BLaER1 treated with 17β-estradiol and CSF1 and Interleukin-3, amounts not matched to agents 10 nM and 100 nM (cell line): ENCODE results near the gene HK1.
"Not testable (repeated sequence)": the region's sequence is repeated elsewhere in the genome, so short reads cannot be mapped to it uniquely, and the experiment has no call there.

ENCODE experiments used
- H3K27ac ChIP-seq, 11 experiments: shearing (Covaris generic); formaldehyde crosslinking; 2 replicates each; pipeline ENCODE4 v1.8.1; 2022
- H3K27me3 ChIP-seq, 11 experiments: shearing (Covaris generic); formaldehyde crosslinking; 2 replicates each; pipeline ENCODE4 v1.8.1; 2022
- H3K36me3 ChIP-seq, 11 experiments: shearing (Covaris generic); formaldehyde crosslinking; 2 replicates each; pipeline ENCODE4 v1.8.1; 2022
- H3K4me1 ChIP-seq, 10 experiments: shearing (Covaris generic); formaldehyde crosslinking; 2 replicates each; pipeline ENCODE4 v1.8.1; 2022
- H3K4me2 ChIP-seq, 11 experiments: shearing (Covaris generic); formaldehyde crosslinking; 2 replicates each; pipeline ENCODE4 v1.8.1; 2022
- H3K4me3 ChIP-seq, 10 experiments: shearing (Covaris generic); formaldehyde crosslinking; 2 replicates each; pipeline ENCODE4 v1.8.1; 2022
- H3K9ac ChIP-seq, 11 experiments: shearing (Covaris generic); formaldehyde crosslinking; 2 replicates each; pipeline ENCODE4 v1.8.1; 2022
- H3K9me3 ChIP-seq, 11 experiments: shearing (Covaris generic); formaldehyde crosslinking; replicated peaks in 1 of 11; 2 replicates each; pipeline ENCODE4 v1.8.1; 2022
- H4K20me1 ChIP-seq, 11 experiments: shearing (Covaris generic); formaldehyde crosslinking; 2 replicates each; pipeline ENCODE4 v1.8.1; 2022
- Cebpa-rat ChIP-seq, 11 experiments: shearing (Covaris generic); IDR thresholded peaks; 2 replicates each; pipeline ENCODE4 v1.8.1; 2022

The HK1 gene

DNA sequence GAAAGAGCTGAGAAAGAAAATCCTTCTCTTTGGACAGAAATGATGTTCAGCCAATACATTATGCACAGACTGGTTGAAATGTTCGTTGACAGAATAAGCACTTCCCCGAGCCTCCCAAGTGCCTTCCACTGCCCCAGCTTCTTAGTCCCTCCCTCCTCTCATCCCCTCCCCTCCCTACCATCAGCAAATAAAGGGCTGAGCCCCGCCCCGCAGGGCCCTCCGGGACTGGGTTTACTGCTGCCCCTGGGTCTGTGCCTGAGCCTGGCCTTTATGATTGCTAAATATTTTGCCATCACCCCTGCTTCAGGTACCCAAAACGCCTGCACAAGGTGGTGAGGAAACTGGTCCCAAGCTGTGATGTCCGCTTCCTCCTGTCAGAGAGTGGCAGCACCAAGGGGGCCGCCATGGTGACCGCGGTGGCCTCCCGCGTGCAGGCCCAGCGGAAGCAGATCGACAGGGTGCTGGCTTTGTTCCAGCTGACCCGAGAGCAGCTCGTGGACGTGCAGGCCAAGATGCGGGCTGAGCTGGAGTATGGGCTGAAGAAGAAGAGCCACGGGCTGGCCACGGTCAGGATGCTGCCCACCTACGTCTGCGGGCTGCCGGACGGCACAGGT, 30.1 kb upstream of the HK1 start:
- Histone ChIP-seq H3K4me2 (no peak overlapping the region), H3K4me3 (no peak overlapping the region), H4K20me1 (no peaks in the 10 kb centered on the region), H3K27me3 (no peaks in the 10 kb centered on the region), H3K4me1 (peaks cover 6 to 12% (median 9%) of the 10 kb centered on the region in 10 experiments), H3K9ac (no peak overlapping the region), H3K36me3 (no peaks in the 10 kb centered on the region), H3K27ac (no peak overlapping the region), H3K9me3 (peaks cover 0 to 16% (median 0%) of the 10 kb centered on the region in 11 experiments; a peak in 1 of 22 replicates)
- TF ChIP-seq Cebpa-rat (IDR thresholded peaks at IDR 0.05) = no peak

GRCh38 chr10:69250041-69250440, 28.3 kb upstream of the HK1 start:
- H3K4me1 ChIP-seq = peaks cover 0 to 10% (median 8%) of the 10 kb centered on the region in 10 experiments; a peak in 13 of 20 replicates
- peak overlapping the region in 7 of 11 experiments; percentile 1 to 64 (median 42); a peak in 14 of 22 replicates for H3K4me2 ChIP-seq
- H4K20me1 ChIP-seq = no peaks in the 10 kb centered on the region
- peaks cover 0 to 16% (median 0%) of the 10 kb centered on the region in 11 experiments; a peak in 1 of 22 replicates for H3K9me3 ChIP-seq
- no peaks in the 10 kb centered on the region for H3K27me3 ChIP-seq
- H3K4me3 ChIP-seq = no peak overlapping the region
- no peak overlapping the region for H3K27ac ChIP-seq
- H3K9ac ChIP-seq = no peak overlapping the region
- no peak for TF ChIP-seq Cebpa-rat (IDR thresholded peaks at IDR 0.05)
- H3K36me3 ChIP-seq = no peaks in the 10 kb centered on the region

GRCh38 chr10:69251417-69251816, 26.9 kb upstream of the HK1 start:
- not testable (repeated sequence) for H3K36me3 ChIP-seq, H3K4me2 ChIP-seq, H4K20me1 ChIP-seq, H3K4me3 ChIP-seq, H3K27ac ChIP-seq, H3K27me3 ChIP-seq, H3K9ac ChIP-seq
- Histone ChIP-seq H3K9me3 (peaks cover 0 to 16% (median 0%) of the 10 kb centered on the region in 11 experiments; a peak in 1 of 22 replicates), H3K4me1 (peaks cover 0 to 10% (median 8%) of the 10 kb centered on the region in 10 experiments; a peak in 13 of 20 replicates)

DNA sequence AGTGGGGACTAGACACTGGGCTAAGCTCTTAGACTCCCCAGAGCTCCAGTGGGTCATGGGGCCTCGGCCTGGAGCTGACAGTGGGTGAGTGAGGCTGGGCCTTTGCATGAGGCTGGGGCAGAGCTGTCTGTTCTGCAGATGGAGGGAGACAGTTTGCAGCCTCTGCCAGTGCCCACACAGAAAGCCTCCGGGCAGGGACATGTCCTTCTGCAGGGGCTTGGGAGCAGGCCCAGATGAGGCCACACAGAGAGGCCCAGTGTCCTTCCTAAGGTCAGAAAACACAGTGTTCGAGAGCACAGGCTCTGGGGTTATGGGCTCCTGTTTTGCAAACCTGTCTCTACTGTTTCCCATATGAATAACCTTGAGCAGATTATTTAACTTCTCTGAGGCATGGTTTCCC, 25.1 kb upstream of the HK1 start:
- no peaks in the 10 kb centered on the region for H4K20me1 ChIP-seq
- H3K9ac ChIP-seq = no peak overlapping the region
- no peak for TF ChIP-seq Cebpa-rat (IDR thresholded peaks at IDR 0.05)

DNA sequence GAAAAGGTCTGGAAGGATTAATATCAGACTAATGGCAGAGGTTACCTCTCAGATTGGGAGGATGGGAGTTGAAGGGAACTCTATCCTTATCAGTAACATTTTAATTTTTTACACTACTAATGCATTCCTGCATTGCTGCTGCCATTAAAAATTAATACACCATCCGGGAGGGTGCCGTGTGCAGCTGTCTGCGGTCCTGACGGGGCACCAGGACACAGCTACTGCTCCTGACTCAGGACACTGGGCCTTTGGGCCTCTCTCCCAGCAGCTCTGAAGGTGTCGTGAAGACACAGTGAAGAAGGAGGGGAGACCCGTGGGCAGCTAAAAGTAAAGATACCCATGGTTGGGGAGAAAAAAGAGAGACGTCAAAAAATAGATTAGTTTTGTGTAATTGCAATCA, 23.4 kb upstream of the HK1 start:
- H3K4me3 ChIP-seq = no peak overlapping the region
- H3K4me1 ChIP-seq = peaks cover 0 to 8% (median 7%) of the 10 kb centered on the region in 10 experiments; a peak in 12 of 20 replicates
- TF ChIP-seq Cebpa-rat (IDR thresholded peaks at IDR 0.05) = no peak
- no peaks in the 10 kb centered on the region; a peak in 1 of 22 replicates for H3K36me3 ChIP-seq
- no peak overlapping the region for H3K27ac ChIP-seq
- H3K9me3 ChIP-seq = peaks cover 13 to 32% (median 15%) of the 10 kb centered on the region in 11 experiments
- no peaks in the 10 kb centered on the region for H4K20me1 ChIP-seq
- no peak overlapping the region for H3K4me2 ChIP-seq
- no peaks in the 10 kb centered on the region for H3K27me3 ChIP-seq
- H3K9ac ChIP-seq = no peak overlapping the region

More for the DNA sequence above, 25.1 kb upstream of the HK1 start:
- Histone ChIP-seq H3K36me3 (no peaks in the 10 kb centered on the region), H3K27me3 (no peaks in the 10 kb centered on the region), H3K9me3 (peaks cover 0 to 16% (median 0%) of the 10 kb centered on the region in 11 experiments; a peak in 2 of 22 replicates), H3K4me3 (no peak overlapping the region), H3K4me2 (no peak overlapping the region), H3K27ac (no peak overlapping the region), H3K4me1 (peaks cover 0 to 10% (median 8%) of the 10 kb centered on the region in 10 experiments; a peak in 13 of 20 replicates)

DNA sequence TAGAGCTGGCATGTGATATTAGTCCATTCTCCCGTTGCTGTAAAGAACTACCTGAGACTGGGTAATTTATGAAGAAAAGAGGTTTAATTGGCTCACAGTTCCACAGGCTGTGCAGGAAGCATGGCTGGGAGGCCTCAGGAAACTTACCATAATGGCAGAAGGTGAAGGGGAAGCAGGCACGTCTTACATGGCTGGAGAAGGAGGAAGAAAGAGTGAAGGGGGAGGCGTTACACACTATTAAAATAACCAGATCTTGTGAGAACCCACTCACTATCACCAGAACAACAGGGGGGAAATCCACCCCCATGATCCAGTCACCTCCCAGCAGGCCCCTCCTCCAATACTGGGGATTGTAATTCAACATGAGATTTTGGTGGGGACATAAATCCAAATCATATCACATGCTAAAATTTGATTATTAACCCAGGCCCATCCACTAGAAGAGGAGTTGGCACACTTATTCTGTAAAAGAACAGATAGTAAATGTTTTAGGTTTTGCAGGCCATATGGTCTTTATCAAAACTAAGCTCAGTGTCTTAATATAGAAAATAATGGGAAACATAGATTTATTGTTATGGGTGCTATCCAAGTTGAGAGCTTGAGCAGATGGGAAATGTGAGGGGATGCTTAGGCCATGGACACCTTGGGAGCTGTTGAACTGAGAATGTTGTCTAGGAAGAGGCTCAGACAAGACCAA, 18.6 kb upstream of the HK1 start:
- no peaks in the 10 kb centered on the region for H3K27me3 ChIP-seq
- peaks cover 18 to 26% (median 21%) of the 10 kb centered on the region in 11 experiments for H3K9me3 ChIP-seq
- no peak overlapping the region for H3K4me3 ChIP-seq
- H3K4me2 ChIP-seq = no peak overlapping the region
- H3K4me1 ChIP-seq = peaks cover 0 to 8% (median 3%) of the 10 kb centered on the region in 10 experiments; a peak in 3 of 20 replicates
- H4K20me1 ChIP-seq = no peaks in the 10 kb centered on the region
- H3K9ac ChIP-seq = no peak overlapping the region
- H3K27ac ChIP-seq = no peak overlapping the region
- no peaks in the 10 kb centered on the region; a peak in 1 of 22 replicates for H3K36me3 ChIP-seq
- TF ChIP-seq Cebpa-rat (IDR thresholded peaks at IDR 0.05) = no peak

DNA sequence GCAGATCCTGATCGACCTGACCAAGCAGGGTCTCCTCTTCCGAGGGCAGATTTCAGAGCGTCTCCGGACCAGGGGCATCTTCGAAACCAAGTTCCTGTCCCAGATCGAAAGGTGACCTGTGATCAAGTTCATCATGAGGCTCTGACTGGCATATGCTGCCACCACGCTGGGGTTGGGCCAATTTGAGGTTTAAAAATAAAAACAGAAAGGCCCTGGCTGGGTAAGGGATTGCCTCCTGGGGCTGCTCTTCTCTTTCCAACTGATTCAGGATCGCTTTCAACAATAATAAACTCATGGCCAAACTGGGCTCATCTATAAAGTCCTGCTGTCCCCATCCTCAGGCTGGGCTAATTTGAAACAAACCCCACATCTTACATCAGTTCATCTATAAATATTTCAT, 17.1 kb upstream of the HK1 start:
- TF ChIP-seq Cebpa-rat (IDR thresholded peaks at IDR 0.05) = no peak
- Histone ChIP-seq H3K36me3 (no peaks in the 10 kb centered on the region; a peak in 1 of 22 replicates), H3K9ac (no peak overlapping the region), H3K4me2 (no peak overlapping the region), H3K4me1 (peaks cover 0 to 8% (median 3%) of the 10 kb centered on the region in 10 experiments; a peak in 3 of 20 replicates), H3K4me3 (no peak overlapping the region), H3K27me3 (no peaks in the 10 kb centered on the region), H4K20me1 (no peaks in the 10 kb centered on the region), H3K9me3 (peaks cover 18 to 26% (median 21%) of the 10 kb centered on the region in 11 experiments), H3K27ac (no peak overlapping the region)

- no peak for TF ChIP-seq Cebpa-rat (IDR thresholded peaks at IDR 0.05)
- no peaks in the 10 kb centered on the region for H4K20me1 ChIP-seq
- H3K4me1 ChIP-seq = peaks cover 0 to 8% (median 3%) of the 10 kb centered on the region in 10 experiments; a peak in 3 of 20 replicates
- no peak overlapping the region for H3K9ac ChIP-seq
- H3K9me3 ChIP-seq = peaks cover 18 to 26% (median 21%) of the 10 kb centered on the region in 11 experiments
- no peak overlapping the region for H3K4me3 ChIP-seq
- no peak overlapping the region for H3K27ac ChIP-seq
- H3K27me3 ChIP-seq = no peaks in the 10 kb centered on the region
- no peaks in the 10 kb centered on the region; a peak in 1 of 22 replicates for H3K36me3 ChIP-seq
- peak overlapping the region in 9 of 11 experiments; percentile 1 to 39 (median 11); a peak in 7 of 22 replicates for H3K4me2 ChIP-seq
Measured at GRCh38 chr10:69262292-69262751, 16.0 kb upstream of the HK1 start.

GRCh38 chr10:69265521-69265920, 12.8 kb upstream of the HK1 start:
- Histone ChIP-seq H4K20me1 (no peaks in the 10 kb centered on the region), H3K9ac (no peak overlapping the region), H3K4me3 (no peak overlapping the region), H3K4me1 (peaks cover 0 to 8% (median 3%) of the 10 kb centered on the region in 10 experiments; a peak in 5 of 20 replicates), H3K36me3 (no peaks in the 10 kb centered on the region), H3K4me2 (no peak overlapping the region), H3K9me3 (peaks cover 0 to 3% (median under 1%) of the 10 kb centered on the region in 11 experiments; a peak in 10 of 22 replicates), H3K27ac (no peak overlapping the region), H3K27me3 (no peaks in the 10 kb centered on the region)
- TF ChIP-seq Cebpa-rat (IDR thresholded peaks at IDR 0.05) = no peak
